Measurements from ENCODE around the gene RNU6-7. TPM values are rescaled to one million over a fixed set of nuclear protein-coding genes. Genes with fewer than 3 reads are reported as not detected.

The RNU6-7 gene
- total RNA-seq, 1 donor from 2014 or later, result not detected

DNA sequence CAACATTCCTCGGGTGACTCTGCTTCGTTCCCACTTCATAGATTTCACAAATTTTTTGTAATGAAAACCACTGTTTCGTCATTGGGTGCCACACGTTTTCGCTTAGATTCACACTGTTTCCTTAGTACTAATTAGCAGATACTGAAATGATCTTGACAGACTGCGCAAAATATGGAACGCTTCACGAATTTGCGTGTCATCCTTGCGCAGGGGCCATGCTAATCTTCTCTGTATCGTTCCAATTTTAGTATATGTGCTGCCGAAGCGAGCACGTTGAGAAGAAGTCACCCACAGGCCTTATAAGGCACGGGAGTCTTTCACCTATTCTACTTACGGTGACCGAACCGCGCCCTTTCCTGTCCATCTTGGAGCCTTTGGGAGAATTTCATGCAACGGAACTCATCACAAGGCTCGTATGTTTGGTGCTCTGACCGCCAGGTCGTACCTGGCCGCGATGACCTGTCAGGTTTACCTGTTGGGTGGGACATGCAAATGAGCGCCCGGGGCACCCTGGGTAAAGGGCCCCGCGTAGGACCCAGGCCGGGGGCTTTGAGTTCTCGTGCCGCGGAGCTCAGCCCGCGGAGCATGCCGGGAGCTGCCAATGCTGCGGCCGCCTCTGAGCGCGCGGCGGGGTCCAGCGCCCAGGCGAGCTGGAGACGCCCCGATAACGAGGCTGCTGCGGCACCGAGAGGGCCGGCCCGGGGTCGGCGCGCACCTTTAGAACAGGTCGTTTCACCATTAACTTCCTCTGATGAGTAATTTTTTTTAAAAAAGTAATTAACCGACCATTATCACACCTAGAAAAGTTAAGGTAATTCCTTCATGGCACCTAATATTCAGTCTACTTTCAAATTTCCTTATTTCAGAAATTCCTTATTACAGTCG lies 1.4 kb downstream of the RNU6-7 start, which contains the start of gene RNU6-8:
TSS of gene RNU6-8 (minus strand) at position 272 of the 885 bp plus-strand sequence.
- peak within 1 kb of the TSS; percentile 75 for H3K4me3 ChIP-seq (ENCODE audit: low read depth, low read length)
- no peak for DNase-seq (ENCODE audit: low read depth)
- TF ChIP-seq, protein P1, sequence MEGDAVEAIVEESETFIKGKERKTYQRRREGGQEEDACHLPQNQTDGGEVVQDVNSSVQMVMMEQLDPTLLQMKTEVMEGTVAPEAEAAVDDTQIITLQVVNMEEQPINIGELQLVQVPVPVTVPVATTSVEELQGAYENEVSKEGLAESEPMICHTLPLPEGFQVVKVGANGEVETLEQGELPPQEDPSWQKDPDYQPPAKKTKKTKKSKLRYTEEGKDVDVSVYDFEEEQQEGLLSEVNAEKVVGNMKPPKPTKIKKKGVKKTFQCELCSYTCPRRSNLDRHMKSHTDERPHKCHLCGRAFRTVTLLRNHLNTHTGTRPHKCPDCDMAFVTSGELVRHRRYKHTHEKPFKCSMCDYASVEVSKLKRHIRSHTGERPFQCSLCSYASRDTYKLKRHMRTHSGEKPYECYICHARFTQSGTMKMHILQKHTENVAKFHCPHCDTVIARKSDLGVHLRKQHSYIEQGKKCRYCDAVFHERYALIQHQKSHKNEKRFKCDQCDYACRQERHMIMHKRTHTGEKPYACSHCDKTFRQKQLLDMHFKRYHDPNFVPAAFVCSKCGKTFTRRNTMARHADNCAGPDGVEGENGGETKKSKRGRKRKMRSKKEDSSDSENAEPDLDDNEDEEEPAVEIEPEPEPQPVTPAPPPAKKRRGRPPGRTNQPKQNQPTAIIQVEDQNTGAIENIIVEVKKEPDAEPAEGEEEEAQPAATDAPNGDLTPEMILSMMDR (conservative IDR thresholded peaks at IDR 0.05; ENCODE audit: low read depth, low read length), result no peak

DNA sequence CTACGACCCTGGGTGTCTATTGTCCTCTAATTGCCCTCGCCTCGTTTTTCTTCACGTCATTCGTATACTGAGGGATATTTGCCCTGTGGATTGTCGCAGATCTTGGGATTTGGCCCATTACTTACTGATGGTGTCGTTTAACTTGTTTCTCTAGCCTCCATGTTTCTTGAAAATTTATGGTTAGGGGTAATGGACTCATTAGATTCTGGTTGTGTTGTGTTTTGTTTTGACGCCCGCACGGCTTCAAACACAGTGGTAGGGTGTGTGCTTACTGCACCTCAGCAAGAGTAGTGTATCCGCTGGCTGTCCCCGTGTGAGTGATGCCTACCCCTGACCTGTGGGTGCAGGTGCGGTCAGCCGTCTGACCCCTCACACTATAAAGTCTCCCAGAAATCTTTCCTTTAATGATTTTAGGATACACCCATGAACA lies 2.1 kb downstream of the RNU6-7 start:
- TF ChIP-seq, protein P1 (conservative IDR thresholded peaks at IDR 0.05; ENCODE audit: low read depth, low read length), result no peak
- no peak for DNase-seq (ENCODE audit: low read depth)
- peak overlapping the region; percentile 75 for H3K4me3 ChIP-seq (ENCODE audit: low read depth, low read length)

DNA sequence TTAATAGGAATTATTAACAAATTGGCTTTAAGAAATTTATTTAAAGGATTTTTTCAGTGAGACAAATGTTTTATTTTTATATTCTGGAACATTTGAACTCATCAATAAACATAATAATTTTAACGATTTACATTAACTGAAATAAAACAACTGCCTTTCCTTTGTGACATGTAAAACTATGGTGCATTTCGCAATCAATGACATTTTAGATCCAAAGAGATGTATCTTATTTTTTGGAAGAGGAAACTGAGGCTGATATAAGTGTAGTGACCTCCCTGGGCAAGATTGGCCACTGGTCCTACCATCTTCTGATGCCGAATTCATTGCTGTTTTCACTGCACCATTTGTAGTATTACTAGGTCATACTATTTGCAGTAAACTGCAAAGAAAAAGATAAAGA lies 3.7 kb downstream of the RNU6-7 start:
- TF ChIP-seq, protein P1 (conservative IDR thresholded peaks at IDR 0.05; ENCODE audit: low read depth, low read length), result no peak
- DNase-seq (ENCODE audit: low read depth), result no peak
- no peak overlapping the region for H3K4me3 ChIP-seq (ENCODE audit: low read depth, low read length)

DNA sequence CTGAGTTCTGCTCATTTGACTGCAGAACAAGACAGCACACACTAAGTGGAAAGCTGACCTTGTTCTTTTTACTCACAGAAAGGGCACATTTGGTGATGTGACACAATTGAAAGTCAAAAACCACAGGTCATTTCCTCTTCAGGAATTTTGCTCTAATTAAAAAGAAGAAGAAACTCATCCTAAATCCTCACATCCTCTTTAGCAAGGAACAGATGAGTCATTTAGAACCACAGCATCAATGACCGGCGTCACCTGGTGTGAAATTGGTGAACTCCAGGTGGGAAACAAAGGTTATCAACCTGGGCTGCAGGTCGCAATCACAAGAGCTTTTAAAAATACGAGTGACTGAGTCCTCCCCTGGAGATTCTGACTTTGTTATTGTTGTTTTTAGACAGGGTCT lies 4.1 kb downstream of the RNU6-7 start:
- DNase-seq (ENCODE audit: low read depth), result no peak
- TF ChIP-seq, protein P1 (conservative IDR thresholded peaks at IDR 0.05; ENCODE audit: low read depth, low read length), result no peak
- H3K4me3 ChIP-seq (ENCODE audit: low read depth, low read length), result no peak overlapping the region

DNA sequence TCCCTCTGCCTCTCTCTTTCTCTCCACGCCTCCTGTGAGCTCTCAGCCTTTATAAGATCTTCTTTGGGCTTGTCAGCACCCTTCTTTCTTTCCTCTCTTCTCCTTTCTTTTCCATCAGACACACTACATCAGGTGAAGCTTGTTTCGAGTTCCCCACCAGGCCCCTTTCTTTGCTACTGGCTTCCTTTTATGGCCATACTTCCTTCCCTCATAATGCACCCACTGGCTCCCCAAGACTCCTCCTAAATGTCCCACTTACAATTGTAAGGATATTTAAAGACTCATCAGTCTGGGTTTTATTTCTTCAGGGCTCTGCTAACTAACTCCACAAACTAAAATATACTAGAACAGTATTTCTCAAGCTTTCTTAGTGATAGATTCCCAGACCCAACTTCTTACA lies 4.7 kb downstream of the RNU6-7 start:
- TF ChIP-seq, protein P1 (conservative IDR thresholded peaks at IDR 0.05; ENCODE audit: low read depth, low read length), result no peak
- no peak overlapping the region for H3K4me3 ChIP-seq (ENCODE audit: low read depth, low read length)
- no peak for DNase-seq (ENCODE audit: low read depth)

DNA sequence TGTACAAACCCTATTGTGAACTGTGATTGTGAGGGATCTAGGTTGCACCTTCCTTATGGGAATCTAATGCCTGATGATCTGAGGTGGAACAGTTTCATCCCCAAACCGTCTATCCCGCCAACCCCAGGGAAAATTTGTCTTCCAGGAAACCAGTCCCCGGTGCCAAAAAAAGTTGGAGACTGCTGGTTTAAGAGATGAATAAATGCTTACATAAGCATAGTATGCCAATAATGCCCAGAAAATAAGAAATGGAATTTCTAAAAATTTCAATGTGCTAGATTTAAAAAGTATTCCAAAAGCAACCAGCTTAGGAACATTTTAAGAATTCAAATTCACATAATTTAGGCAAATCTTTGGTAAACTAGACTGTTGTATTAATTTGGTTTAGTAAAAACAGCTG lies 6.6 kb downstream of the RNU6-7 start:
- H3K4me3 ChIP-seq (ENCODE audit: low read depth, low read length), result no peak overlapping the region
- DNase-seq (ENCODE audit: low read depth), result no peak
- TF ChIP-seq, protein P1 (conservative IDR thresholded peaks at IDR 0.05; ENCODE audit: low read depth, low read length), result no peak

DNA sequence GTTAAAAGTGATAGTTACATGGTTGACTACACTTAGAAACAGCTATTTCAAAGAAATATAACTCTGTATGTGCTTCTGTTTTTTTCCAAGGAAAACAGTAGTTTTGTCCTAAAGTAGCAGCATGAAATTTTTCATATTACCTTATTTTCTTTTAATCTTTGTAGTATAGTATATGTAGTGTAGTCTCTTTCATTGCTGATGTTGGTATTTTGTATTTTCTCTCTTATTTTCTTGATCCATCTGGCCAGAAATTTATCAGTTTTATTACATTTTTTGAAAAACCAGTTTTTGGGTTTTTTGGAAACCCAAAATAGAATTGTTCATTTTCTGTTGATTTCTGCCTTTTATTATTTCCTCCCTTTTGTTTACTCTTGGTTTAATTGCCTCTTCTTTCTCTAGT lies 7.6 kb downstream of the RNU6-7 start:
- H3K4me3 ChIP-seq (ENCODE audit: low read depth, low read length), result no peak overlapping the region
- no peak for DNase-seq (ENCODE audit: low read depth)
- TF ChIP-seq, protein P1 (conservative IDR thresholded peaks at IDR 0.05; ENCODE audit: low read depth, low read length), result no peak
